Measurements from ENCODE around the gene REXO5.
"Not testable (repeated sequence)": the region's sequence is repeated elsewhere in the genome, so short reads cannot be mapped to it uniquely, and the experiment has no call there.

The REXO5 gene

DNA sequence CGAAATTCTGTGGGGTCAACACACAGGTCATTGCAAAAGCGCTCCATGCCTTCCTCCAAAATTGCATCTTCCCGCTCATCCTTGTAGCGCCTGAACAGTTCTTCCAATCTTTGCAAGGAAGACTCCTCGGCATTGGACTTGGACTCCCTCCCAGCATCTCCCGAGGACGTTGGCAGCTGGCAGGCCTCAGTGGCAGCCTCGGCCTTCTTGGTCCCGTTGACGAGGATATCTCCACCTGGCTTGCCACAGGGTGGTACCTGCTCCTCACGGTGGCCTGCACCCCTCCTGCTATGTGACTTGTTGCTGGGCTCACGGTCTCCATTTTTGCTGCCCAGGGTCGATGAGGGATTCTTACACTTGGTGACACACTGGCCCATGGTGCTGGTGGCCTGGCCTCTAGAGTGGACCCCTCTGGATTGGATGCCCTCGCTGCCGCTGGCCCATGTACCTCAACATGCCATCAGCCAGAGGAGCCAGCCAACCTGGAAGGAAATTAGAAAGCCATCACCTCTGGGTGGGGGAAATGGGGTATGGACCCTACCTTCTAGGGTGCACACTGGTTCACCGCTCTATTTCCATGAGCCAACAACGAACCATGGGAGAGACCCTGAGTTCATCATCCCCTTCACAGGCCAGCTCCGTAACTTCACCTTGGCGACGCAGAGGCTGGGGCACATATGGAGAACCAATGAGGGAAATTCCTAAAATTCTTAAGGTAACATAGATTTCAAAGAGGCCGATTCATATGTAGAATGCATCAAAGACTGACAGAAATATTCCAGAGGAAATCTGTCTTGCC lies 56.0 kb downstream of the REXO5 start:
- H3K9me3 ChIP-seq (ENCODE audit: insufficient read depth, low read length, severe bottlenecking), result no peaks in the 10 kb centered on the region
- DNase-seq (no peak), ATAC-seq (ENCODE audit: insufficient read depth, low read depth) (no peak)
- H3K36me3 ChIP-seq (ENCODE audit: insufficient read depth, low read length), result peaks cover 12% of the 10 kb centered on the region
- no peak overlapping the region for H2AFZ ChIP-seq (ENCODE audit: low read depth, low read length)
- H3K27me3 ChIP-seq (ENCODE audit: insufficient read depth, low read length, poor library complexity), result no peaks in the 10 kb centered on the region
- TF ChIP-seq EZH2 (IDR thresholded peaks at IDR 0.05; ENCODE audit: borderline replicate concordance, low read depth, low read length, severe bottlenecking), result no peak
- TF ChIP-seq, protein P1, sequence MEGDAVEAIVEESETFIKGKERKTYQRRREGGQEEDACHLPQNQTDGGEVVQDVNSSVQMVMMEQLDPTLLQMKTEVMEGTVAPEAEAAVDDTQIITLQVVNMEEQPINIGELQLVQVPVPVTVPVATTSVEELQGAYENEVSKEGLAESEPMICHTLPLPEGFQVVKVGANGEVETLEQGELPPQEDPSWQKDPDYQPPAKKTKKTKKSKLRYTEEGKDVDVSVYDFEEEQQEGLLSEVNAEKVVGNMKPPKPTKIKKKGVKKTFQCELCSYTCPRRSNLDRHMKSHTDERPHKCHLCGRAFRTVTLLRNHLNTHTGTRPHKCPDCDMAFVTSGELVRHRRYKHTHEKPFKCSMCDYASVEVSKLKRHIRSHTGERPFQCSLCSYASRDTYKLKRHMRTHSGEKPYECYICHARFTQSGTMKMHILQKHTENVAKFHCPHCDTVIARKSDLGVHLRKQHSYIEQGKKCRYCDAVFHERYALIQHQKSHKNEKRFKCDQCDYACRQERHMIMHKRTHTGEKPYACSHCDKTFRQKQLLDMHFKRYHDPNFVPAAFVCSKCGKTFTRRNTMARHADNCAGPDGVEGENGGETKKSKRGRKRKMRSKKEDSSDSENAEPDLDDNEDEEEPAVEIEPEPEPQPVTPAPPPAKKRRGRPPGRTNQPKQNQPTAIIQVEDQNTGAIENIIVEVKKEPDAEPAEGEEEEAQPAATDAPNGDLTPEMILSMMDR (IDR thresholded peaks at IDR 0.05; ENCODE audit: borderline replicate concordance, extremely low read depth, low read length, poor library complexity, severe bottlenecking), result no peak
- peaks cover 9% of the 10 kb centered on the region; the same call in 1 of the 2 replicates for H4K20me1 ChIP-seq (ENCODE audit: insufficient read depth, low read length)
- no peak overlapping the region for H3K9ac ChIP-seq (ENCODE audit: low read depth, low read length)
- no peak overlapping the region for H3K4me2 ChIP-seq (ENCODE audit: insufficient read depth, low read length)
- no peak overlapping the region for H3K27ac ChIP-seq (ENCODE audit: low read length)
- H3K79me2 ChIP-seq (ENCODE audit: insufficient read depth, low read length), result no peaks in the 10 kb centered on the region
- no peak overlapping the region for H3K4me3 ChIP-seq (ENCODE audit: low read depth in 1 of 2, low read length in 2 of 2)
- H3K4me1 ChIP-seq (ENCODE audit: insufficient read depth, low read length), result no peaks in the 10 kb centered on the region

DNA sequence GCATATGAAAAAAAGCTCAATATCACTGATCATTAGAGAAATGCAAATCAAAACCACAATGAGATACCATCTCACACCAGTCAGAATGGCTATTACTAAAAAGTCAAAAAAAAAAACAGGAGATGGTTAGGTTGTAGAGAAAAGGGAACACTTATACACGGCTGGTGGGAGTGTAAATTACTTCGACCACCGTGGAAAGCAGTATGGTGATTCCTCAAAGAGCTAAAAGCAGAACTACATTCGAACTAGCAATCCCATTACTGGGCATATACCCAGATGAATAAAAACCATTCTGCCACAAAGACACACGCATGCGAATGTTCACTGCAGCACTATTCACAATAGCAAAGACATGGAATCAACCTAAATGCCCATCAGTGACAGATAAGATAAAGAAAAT lies 58.0 kb downstream of the REXO5 start:
- not testable (repeated sequence) for H3K4me1 ChIP-seq (ENCODE audit: insufficient read depth, low read length); DNase-seq; H3K27ac ChIP-seq (ENCODE audit: low read length); H2AFZ ChIP-seq (ENCODE audit: low read depth, low read length); H3K9me3 ChIP-seq (ENCODE audit: insufficient read depth, low read length, severe bottlenecking); H3K9ac ChIP-seq (ENCODE audit: low read depth, low read length); H3K4me3 ChIP-seq (ENCODE audit: low read depth in 1 of 2, low read length in 2 of 2); H3K4me2 ChIP-seq (ENCODE audit: insufficient read depth, low read length); H3K79me2 ChIP-seq (ENCODE audit: insufficient read depth, low read length); ATAC-seq (ENCODE audit: insufficient read depth, low read depth); H3K27me3 ChIP-seq (ENCODE audit: insufficient read depth, low read length, poor library complexity)
- Histone ChIP-seq H4K20me1 (ENCODE audit: insufficient read depth, low read length) (peaks cover 19% of the 10 kb centered on the region), H3K36me3 (ENCODE audit: insufficient read depth, low read length) (peaks cover 12% of the 10 kb centered on the region)

DNA sequence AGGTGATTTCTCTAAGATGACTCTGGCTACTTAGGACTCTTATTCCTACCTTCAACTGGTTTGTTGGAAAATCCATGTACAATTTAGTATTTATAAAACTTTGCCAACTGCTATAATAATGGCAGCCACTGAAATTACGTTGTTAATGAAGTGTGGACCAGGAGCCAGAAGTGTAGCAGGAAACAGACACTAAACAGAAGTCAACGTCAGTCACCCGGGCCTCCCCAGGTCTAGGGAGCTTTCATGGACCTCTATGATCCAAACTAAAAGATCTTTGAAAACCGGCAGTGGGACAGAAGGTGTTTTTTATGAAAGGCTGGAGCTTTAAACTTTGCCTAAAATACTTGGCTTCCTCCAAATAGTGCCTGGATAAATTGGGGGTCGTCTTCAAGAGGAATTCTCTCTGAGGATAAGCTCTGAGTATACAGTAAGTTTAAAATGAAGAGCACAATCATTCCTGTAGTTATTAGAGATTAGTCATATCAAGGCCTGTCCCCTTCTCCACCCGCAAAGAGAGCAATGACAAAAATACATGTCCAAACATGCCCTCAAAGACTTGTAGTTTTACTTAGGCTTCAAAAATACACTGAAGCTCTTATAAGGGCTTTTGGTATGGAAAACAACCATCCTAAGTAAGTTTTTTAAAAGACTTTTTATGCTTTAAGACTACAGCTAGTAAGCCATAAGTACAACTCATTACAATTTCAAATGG lies 59.2 kb downstream of the REXO5 start:
- H3K9ac ChIP-seq (ENCODE audit: low read depth, low read length), result no peak overlapping the region
- peaks cover 23% of the 10 kb centered on the region for H4K20me1 ChIP-seq (ENCODE audit: insufficient read depth, low read length)
- H3K4me2 ChIP-seq (ENCODE audit: insufficient read depth, low read length), result no peak overlapping the region
- H3K79me2 ChIP-seq (ENCODE audit: insufficient read depth, low read length), result no peaks in the 10 kb centered on the region
- H3K36me3 ChIP-seq (ENCODE audit: insufficient read depth, low read length), result peaks cover 6% of the 10 kb centered on the region
- H3K4me3 ChIP-seq (ENCODE audit: low read depth in 1 of 2, low read length in 2 of 2), result no peak overlapping the region
- ATAC-seq (ENCODE audit: insufficient read depth, low read depth), result no peak
- no peak overlapping the region for H2AFZ ChIP-seq (ENCODE audit: low read depth, low read length)
- H3K9me3 ChIP-seq (ENCODE audit: insufficient read depth, low read length, severe bottlenecking), result no peaks in the 10 kb centered on the region
- H3K27ac ChIP-seq (ENCODE audit: low read length), result no peak overlapping the region
- no peak for TF ChIP-seq EZH2 (IDR thresholded peaks at IDR 0.05; ENCODE audit: borderline replicate concordance, low read depth, low read length, severe bottlenecking)
- TF ChIP-seq, protein P1 (IDR thresholded peaks at IDR 0.05; ENCODE audit: borderline replicate concordance, extremely low read depth, low read length, poor library complexity, severe bottlenecking), result no peak
- DNase-seq, result no peak
- no peaks in the 10 kb centered on the region for H3K4me1 ChIP-seq (ENCODE audit: insufficient read depth, low read length)
- no peaks in the 10 kb centered on the region for H3K27me3 ChIP-seq (ENCODE audit: insufficient read depth, low read length, poor library complexity)

DNA sequence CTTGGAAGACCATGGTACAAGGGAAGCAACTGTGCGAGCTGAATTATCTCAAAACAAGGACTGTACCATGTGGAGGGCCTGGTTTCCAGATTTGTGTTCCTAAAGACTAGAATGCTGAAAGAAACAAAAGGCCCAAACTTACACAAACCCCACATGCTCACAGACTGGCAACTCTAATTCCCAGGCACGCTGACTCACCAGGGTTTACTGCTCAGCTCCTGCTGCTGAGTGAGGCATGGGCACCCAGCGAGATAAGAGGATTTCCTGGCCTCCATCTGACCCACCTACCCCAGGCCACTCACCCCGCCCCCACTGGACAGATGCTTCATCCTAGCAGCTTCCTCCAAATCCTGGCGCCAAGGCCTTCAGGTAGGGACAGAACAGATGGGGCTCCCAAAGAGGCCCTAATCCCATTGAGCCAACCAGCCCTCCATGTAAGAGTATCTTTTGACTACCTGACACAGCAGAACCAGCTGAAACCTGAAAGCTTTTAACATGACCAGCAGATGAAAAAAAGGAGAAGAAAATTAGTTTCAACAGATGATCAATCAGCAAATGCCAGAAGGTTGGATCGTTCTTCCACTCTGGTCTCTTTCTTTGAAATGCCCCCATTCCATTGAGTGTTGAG lies 59.9 kb downstream of the REXO5 start:
- Histone ChIP-seq H3K9me3 (ENCODE audit: insufficient read depth, low read length, severe bottlenecking) (no peaks in the 10 kb centered on the region), H3K4me3 (ENCODE audit: low read depth in 1 of 2, low read length in 2 of 2) (no peak overlapping the region), H3K79me2 (ENCODE audit: insufficient read depth, low read length) (no peaks in the 10 kb centered on the region), H3K36me3 (ENCODE audit: insufficient read depth, low read length) (peaks cover 6% of the 10 kb centered on the region), H3K4me2 (ENCODE audit: insufficient read depth, low read length) (no peak overlapping the region), H3K27ac (ENCODE audit: low read length) (no peak overlapping the region), H3K27me3 (ENCODE audit: insufficient read depth, low read length, poor library complexity) (no peaks in the 10 kb centered on the region), H4K20me1 (ENCODE audit: insufficient read depth, low read length) (peaks cover 23% of the 10 kb centered on the region), H3K4me1 (ENCODE audit: insufficient read depth, low read length) (no peaks in the 10 kb centered on the region), H2AFZ (ENCODE audit: low read depth, low read length) (no peak overlapping the region), H3K9ac (ENCODE audit: low read depth, low read length) (no peak overlapping the region)
- no peak for ATAC-seq (ENCODE audit: insufficient read depth, low read depth)
- no peak for TF ChIP-seq EZH2 (IDR thresholded peaks at IDR 0.05; ENCODE audit: borderline replicate concordance, low read depth, low read length, severe bottlenecking)
- TF ChIP-seq, protein P1 (IDR thresholded peaks at IDR 0.05; ENCODE audit: borderline replicate concordance, extremely low read depth, low read length, poor library complexity, severe bottlenecking), result no peak
- DNase-seq, result no peak
